ENCODE data around the gene TOPBP1.

- no peak for TF ChIP-seq POLR2A (IDR thresholded peaks at IDR 0.05)
- TF ChIP-seq, protein P1, sequence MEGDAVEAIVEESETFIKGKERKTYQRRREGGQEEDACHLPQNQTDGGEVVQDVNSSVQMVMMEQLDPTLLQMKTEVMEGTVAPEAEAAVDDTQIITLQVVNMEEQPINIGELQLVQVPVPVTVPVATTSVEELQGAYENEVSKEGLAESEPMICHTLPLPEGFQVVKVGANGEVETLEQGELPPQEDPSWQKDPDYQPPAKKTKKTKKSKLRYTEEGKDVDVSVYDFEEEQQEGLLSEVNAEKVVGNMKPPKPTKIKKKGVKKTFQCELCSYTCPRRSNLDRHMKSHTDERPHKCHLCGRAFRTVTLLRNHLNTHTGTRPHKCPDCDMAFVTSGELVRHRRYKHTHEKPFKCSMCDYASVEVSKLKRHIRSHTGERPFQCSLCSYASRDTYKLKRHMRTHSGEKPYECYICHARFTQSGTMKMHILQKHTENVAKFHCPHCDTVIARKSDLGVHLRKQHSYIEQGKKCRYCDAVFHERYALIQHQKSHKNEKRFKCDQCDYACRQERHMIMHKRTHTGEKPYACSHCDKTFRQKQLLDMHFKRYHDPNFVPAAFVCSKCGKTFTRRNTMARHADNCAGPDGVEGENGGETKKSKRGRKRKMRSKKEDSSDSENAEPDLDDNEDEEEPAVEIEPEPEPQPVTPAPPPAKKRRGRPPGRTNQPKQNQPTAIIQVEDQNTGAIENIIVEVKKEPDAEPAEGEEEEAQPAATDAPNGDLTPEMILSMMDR (IDR thresholded peaks at IDR 0.05), result no peak
- no peak for TF ChIP-seq EP300 (IDR thresholded peaks at IDR 0.05; ENCODE audit: low read depth)
- TF ChIP-seq POLR2AphosphoS5 (IDR thresholded peaks at IDR 0.05), result no peak
Measured at GRCh38 chr3:133706033-133706432, 44.3 kb upstream of the TOPBP1 start.
